Cerebellar cortex (tissue), 1 donor: Measurements from ENCODE around the gene MRPL24.

Experiments
- DNase-seq: peaks from one replicate; pipeline ENCODE4 v3.0.0-alpha.2; 2015; ENCODE audit warnings: low spot score

The MRPL24 gene

GRCh38 chr1:156709757-156710489 lies 31.0 kb downstream of the MRPL24 start:
- no peak for DNase-seq

GRCh38 chr1:156709031-156709430 lies 31.9 kb downstream of the MRPL24 start:
- DNase-seq: no peak

GRCh38 chr1:156708218-156708661 lies 32.6 kb downstream of the MRPL24 start:
- DNase-seq: peak; percentile 91

- peak; percentile 85 for DNase-seq
Measured at GRCh38 chr1:156707417-156708217, 33.3 kb downstream of the MRPL24 start.

- peak; percentile 73 for DNase-seq
Measured at GRCh38 chr1:156706657-156707416, 34.1 kb downstream of the MRPL24 start.

- peak; percentile 87 for DNase-seq
Measured at GRCh38 chr1:156705918-156706656, 34.8 kb downstream of the MRPL24 start.

- peak; percentile 79 for DNase-seq
Measured at GRCh38 chr1:156705321-156705917, 35.5 kb downstream of the MRPL24 start, which contains the start of gene CRABP2. Gene CRABP2 (minus strand): TSS chr1:156705583. CDS start chr1:156705446, 137 bp downstream.

GRCh38 chr1:156704930-156705320 lies 36.0 kb downstream of the MRPL24 start:
- no peak for DNase-seq

GRCh38 chr1:156704166-156704711 lies 36.6 kb downstream of the MRPL24 start:
- no peak for DNase-seq

- no peak for DNase-seq
Measured at GRCh38 chr1:156703741-156704140, 37.1 kb downstream of the MRPL24 start.

- DNase-seq: no peak
Measured at GRCh38 chr1:156703336-156703735, 37.6 kb downstream of the MRPL24 start.

- DNase-seq: no peak
Measured at GRCh38 chr1:156700736-156701531, 40.0 kb downstream of the MRPL24 start.

GRCh38 chr1:156698995-156699394 lies 41.9 kb downstream of the MRPL24 start:
- no peak for DNase-seq

- peak; percentile 61 for DNase-seq
Measured at GRCh38 chr1:156697481-156697880, 43.4 kb downstream of the MRPL24 start.

- DNase-seq: no peak
Measured at GRCh38 chr1:156696755-156697154, 44.1 kb downstream of the MRPL24 start.

GRCh38 chr1:156694690-156694962 lies 46.3 kb downstream of the MRPL24 start:
- no peak for DNase-seq

GRCh38 chr1:156693848-156694689 lies 46.8 kb downstream of the MRPL24 start:
- DNase-seq: peak; percentile 66

- peak; percentile 66 for DNase-seq
Measured at GRCh38 chr1:156692925-156693847, 47.7 kb downstream of the MRPL24 start.
